ENCODE measurements around the gene PROSER2. TPM values are rescaled to one million over a fixed set of nuclear protein-coding genes. Genes with fewer than 3 reads are reported as not detected.

PROSER2 gene
- total RNA-seq, 1 experiment from 2014 or later: 10.6 TPM

- Histone ChIP-seq H3K14ac (ENCODE audit: insufficient read depth, low read length) (no peak overlapping the region), H2BK20ac (ENCODE audit: low read depth, low read length, poor library complexity, severe bottlenecking) (no peak overlapping the region), H3K27ac (ENCODE audit: insufficient read length, low read depth, low read length) (no peak overlapping the region), H4K8ac (replicated peaks; ENCODE audit: insufficient read length, low read depth, low read length) (no peak overlapping the region), H2BK5ac (ENCODE audit: insufficient read length, low read length) (no peak overlapping the region), H3K9me3 (ENCODE audit: control insufficient read depth, low read depth, low read length) (no peaks in the 10 kb centered on the region), H2BK12ac (ENCODE audit: insufficient read length, low read depth, low read length) (no peak overlapping the region), H3K4me2 (ENCODE audit: insufficient read depth, insufficient read length, low read length) (peak overlapping the region; percentile 52), H3K4me1 (ENCODE audit: insufficient read depth, low read length) (peaks cover 3% of the 10 kb centered on the region; the same call in 1 of the 2 replicates), H3T11ph (ENCODE audit: low read length) (no peak overlapping the region), H4K20me1 (ENCODE audit: control insufficient read depth, insufficient read depth, insufficient read length) (no peaks in the 10 kb centered on the region), H3K4ac (ENCODE audit: low read depth, low read length) (no peak overlapping the region), H2AFZ (ENCODE audit: low read length) (no peak overlapping the region), H2BK120ac (ENCODE audit: low read depth, low read length, poor library complexity, severe bottlenecking) (no peak overlapping the region), H3K79me1 (ENCODE audit: insufficient read depth, low read depth, low read length, poor library complexity, severe bottlenecking) (no peaks in the 10 kb centered on the region), H3K9ac (ENCODE audit: extremely low read depth, insufficient read length, low read length) (peak overlapping the region; percentile 56), H3K18ac (ENCODE audit: insufficient read length, low read depth, low read length) (no peak overlapping the region), H3K27me3 (ENCODE audit: insufficient read depth, low read length) (no peaks in the 10 kb centered on the region; the same call in 1 of the 2 replicates), H3K79me2 (ENCODE audit: insufficient read depth, low read length) (no peaks in the 10 kb centered on the region), H3K56ac (ENCODE audit: insufficient read length, low read depth, low read length) (no peak overlapping the region), H4K5ac (ENCODE audit: insufficient read length, low read depth, low read length) (no peak overlapping the region), H3K23ac (ENCODE audit: insufficient read length, low read depth, low read length) (no peak overlapping the region), H3K23me2 (ENCODE audit: insufficient read length, low read depth, low read length, poor library complexity, severe bottlenecking) (no peaks in the 10 kb centered on the region), H2AK5ac (ENCODE audit: insufficient read length, low read length) (no peak overlapping the region), H4K91ac (ENCODE audit: insufficient read length, low read depth, low read length) (no peak overlapping the region), H2BK15ac (ENCODE audit: low read depth, low read length) (no peak overlapping the region)
- no peak for DNase-seq
- H3K9me3 Mint-ChIP-seq: no peaks in the 10 kb centered on the region
- WGBS (ENCODE audit: extremely low coverage, insufficient read length, low lambda C conversion rate): no CpG with 5 or more reads among the region's 6 CpGs
- peak overlapping the region; percentile 75 to 89 for H3K4me3 Mint-ChIP-seq
- H3K27ac Mint-ChIP-seq: no peak overlapping the region; a peak in 1 of 7 replicates
- no peak for TF ChIP-seq CTCF (conservative IDR thresholded peaks at IDR 0.05)
- peaks cover 19% of the 10 kb centered on the region in 2 experiments for H3K4me1 Mint-ChIP-seq
- peaks cover 21% of the 10 kb centered on the region for H3K27me3 Mint-ChIP-seq (ENCODE audit: low read depth)
- no peaks in the 10 kb centered on the region for H3K36me3 Mint-ChIP-seq (ENCODE audit: insufficient read depth in 1 of 3, low read depth in 3 of 3)
These were observed 812 bp downstream of the PROSER2 start for GRCh38 chr10:11823989-11824346.
